Hepatocyte (in vitro differentiated cells): ENCODE data around the gene SLC26A8.

Experiments
- EZH2 ChIP-seq: fragments of 200-600 bp; sonication (generic); IDR thresholded peaks from 2 replicates; pipeline ENCODE4 v1.6.1; 2016; ENCODE audit warnings: antibody characterized with exemption, mild to moderate bottlenecking, borderline replicate concordance
- TF ChIP-seq, protein P1 (sequence below): fragments of 200-600 bp; sonication (generic); IDR thresholded peaks from 2 replicates; pipeline ENCODE4 v1.5.1; 2016; ENCODE audit warnings: antibody characterized with exemption, mild to moderate bottlenecking; ENCODE audit not compliant: poor library complexity

DNA sequence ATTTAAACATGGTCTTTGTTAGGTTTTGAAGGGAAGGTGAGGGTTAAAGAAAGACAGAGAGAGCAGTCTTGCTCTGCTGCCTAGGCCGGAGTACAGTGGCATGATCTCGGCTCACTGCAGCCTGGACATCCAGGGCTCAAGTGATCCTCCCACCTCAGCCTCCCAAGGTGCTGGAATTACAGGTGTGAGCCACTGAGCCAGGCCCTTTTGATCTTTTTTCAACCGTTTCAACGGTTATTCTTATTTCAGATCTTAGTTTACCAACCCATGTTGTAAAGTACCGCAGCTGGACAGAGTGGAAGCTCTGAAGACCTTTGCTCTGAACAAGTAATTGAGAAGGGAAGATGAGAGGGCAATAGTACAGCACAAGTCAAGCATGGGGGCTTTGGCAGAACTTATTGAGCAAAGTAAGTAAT is 102.3 kb downstream of the SLC26A8 start:
- TF ChIP-seq, protein P1, sequence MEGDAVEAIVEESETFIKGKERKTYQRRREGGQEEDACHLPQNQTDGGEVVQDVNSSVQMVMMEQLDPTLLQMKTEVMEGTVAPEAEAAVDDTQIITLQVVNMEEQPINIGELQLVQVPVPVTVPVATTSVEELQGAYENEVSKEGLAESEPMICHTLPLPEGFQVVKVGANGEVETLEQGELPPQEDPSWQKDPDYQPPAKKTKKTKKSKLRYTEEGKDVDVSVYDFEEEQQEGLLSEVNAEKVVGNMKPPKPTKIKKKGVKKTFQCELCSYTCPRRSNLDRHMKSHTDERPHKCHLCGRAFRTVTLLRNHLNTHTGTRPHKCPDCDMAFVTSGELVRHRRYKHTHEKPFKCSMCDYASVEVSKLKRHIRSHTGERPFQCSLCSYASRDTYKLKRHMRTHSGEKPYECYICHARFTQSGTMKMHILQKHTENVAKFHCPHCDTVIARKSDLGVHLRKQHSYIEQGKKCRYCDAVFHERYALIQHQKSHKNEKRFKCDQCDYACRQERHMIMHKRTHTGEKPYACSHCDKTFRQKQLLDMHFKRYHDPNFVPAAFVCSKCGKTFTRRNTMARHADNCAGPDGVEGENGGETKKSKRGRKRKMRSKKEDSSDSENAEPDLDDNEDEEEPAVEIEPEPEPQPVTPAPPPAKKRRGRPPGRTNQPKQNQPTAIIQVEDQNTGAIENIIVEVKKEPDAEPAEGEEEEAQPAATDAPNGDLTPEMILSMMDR = no peak
- TF ChIP-seq EZH2 = no peak
